CD14-positive monocyte (primary cell): ENCODE results near the gene XYLT1. TPM values are rescaled to one million over a fixed set of nuclear protein-coding genes. Genes with fewer than 3 reads are reported as not detected.
A peak's percentile ranks its signal among the peaks of the same experiment; 100 is the strongest.

Experiments
- DNase-seq, 3 donors: peaks; one replicate each; pipeline ENCODE4 v3.0.0-alpha.2; 2011 to 2022
- H2AFZ ChIP-seq: 2 replicates; pipeline ENCODE4 v1.6.0; 2012; ENCODE audit warnings: mild to moderate bottlenecking, low read depth, low read length, inconsistent platforms; ENCODE audit not compliant: insufficient read depth, poor library complexity, severe bottlenecking
- H3K27ac ChIP-seq, 2 donors: 1 replicate in 1 of 2; 2 replicates in 1 of 2; pipeline ENCODE4 v1.5.1; 2012 to 2013; ENCODE audit warnings: low read length in 2 of 2, control low read depth in 1 of 2, inconsistent platforms in 1 of 2, low read depth in 1 of 2, mild to moderate bottlenecking in 1 of 2
- H3K27me3 ChIP-seq, 2 donors: one replicate each; pipeline versions ENCODE4 v1.6.0 to v1.6.1; 2011 to 2013; ENCODE audit warnings: low read length in 2 of 2; ENCODE audit not compliant: control insufficient read depth in 2 of 2, insufficient read depth in 2 of 2
- H3K36me3 ChIP-seq, 2 donors: replicated peaks in 1 of 2; 1 replicate in 1 of 2; 2 replicates in 1 of 2; pipeline versions ENCODE4 v1.5.1 to v1.6.1; 2012 to 2013; ENCODE audit warnings: low read length in 2 of 2, control low read depth in 1 of 2, inconsistent platforms in 1 of 2, mild to moderate bottlenecking in 1 of 2; ENCODE audit not compliant: insufficient read depth in 2 of 2, control insufficient read depth in 1 of 2
- H3K4me1 ChIP-seq, 2 donors: 1 replicate in 1 of 2; 2 replicates in 1 of 2; pipeline versions ENCODE4 v1.5.1 to v1.6.1; 2012 to 2013; ENCODE audit warnings: low read length in 2 of 2, control low read depth in 1 of 2, inconsistent platforms in 1 of 2, mild to moderate bottlenecking in 1 of 2, moderate library complexity in 1 of 2; ENCODE audit not compliant: insufficient read depth in 2 of 2, control insufficient read depth in 1 of 2
- H3K4me2 ChIP-seq: replicated peaks from 2 replicates; pipeline ENCODE3; 2012; ENCODE audit warnings: low read length, moderate library complexity, mild to moderate bottlenecking; ENCODE audit not compliant: poor library complexity, severe bottlenecking; ENCODE audit errors: extremely low read depth
- H3K4me3 ChIP-seq, 3 experiments: fragments of 200-600 bp in 1 of 3; sonication (generic) in 1 of 3; replicated peaks in 1 of 3; 1 replicate in 2 of 3; 2 replicates in 1 of 3; pipeline ENCODE4 v1.5.1; 2011 to 2013; ENCODE audit warnings: low read length in 3 of 3, mild to moderate bottlenecking in 3 of 3, control low read depth in 2 of 3, low read depth in 2 of 3, inconsistent platforms in 1 of 3, moderate library complexity in 1 of 3
- H3K79me2 ChIP-seq: 2 replicates; pipeline ENCODE4 v1.6.0; 2012; ENCODE audit warnings: mild to moderate bottlenecking, control low read depth, inconsistent platforms, low read length, moderate library complexity; ENCODE audit not compliant: insufficient read depth
- H3K9ac ChIP-seq: 2 replicates; pipeline ENCODE4 v1.6.0; 2017; ENCODE audit warnings: low read length, mild to moderate bottlenecking; ENCODE audit not compliant: insufficient read depth, poor library complexity, severe bottlenecking
- H3K9me3 ChIP-seq, 2 donors: replicated peaks in 1 of 2; 1 replicate in 1 of 2; 2 replicates in 1 of 2; pipeline versions ENCODE4 v1.5.1 to v1.6.1; 2012 to 2013; ENCODE audit warnings: low read length in 2 of 2, control low read depth in 1 of 2; ENCODE audit not compliant: control insufficient read depth in 1 of 2, insufficient read depth in 1 of 2
- H4K20me1 ChIP-seq: 2 replicates; pipeline ENCODE4 v1.6.0; 2012; ENCODE audit warnings: mild to moderate bottlenecking, low read length, control low read depth, moderate library complexity; ENCODE audit not compliant: insufficient read depth
- H3K27ac Mint-ChIP-seq, 7 donors: one replicate each; pipeline ENCODE4 v1.8.0; 2020; ENCODE audit warnings: mild to moderate bottlenecking in 7 of 7, mixed read lengths in 7 of 7, moderate library complexity in 6 of 7, inconsistent platforms in 2 of 7
- H3K27me3 Mint-ChIP-seq, 3 donors: one replicate each; pipeline ENCODE4 v1.8.0; 2021 to 2022; ENCODE audit warnings: low read depth in 3 of 3, mild to moderate bottlenecking in 3 of 3, mixed read lengths in 3 of 3, moderate library complexity in 3 of 3, inconsistent platforms in 1 of 3
- H3K36me3 Mint-ChIP-seq, 2 donors: one replicate each; pipeline ENCODE4 v1.8.0; 2020; ENCODE audit warnings: mixed read lengths in 2 of 2, inconsistent platforms in 1 of 2, mild to moderate bottlenecking in 1 of 2
- H3K4me1 Mint-ChIP-seq: one replicate; pipeline ENCODE4 v1.8.0; 2020; ENCODE audit warnings: mild to moderate bottlenecking, mixed read lengths
- H3K4me3 Mint-ChIP-seq, 2 donors: one replicate each; pipeline ENCODE4 v1.8.0; 2020; ENCODE audit warnings: mild to moderate bottlenecking in 2 of 2, mixed read lengths in 2 of 2, moderate library complexity in 1 of 2
- H3K9me3 Mint-ChIP-seq, 7 donors: one replicate each; pipeline ENCODE4 v1.8.0; 2020 to 2022; ENCODE audit warnings: mixed read lengths in 7 of 7, mild to moderate bottlenecking in 6 of 7, moderate library complexity in 6 of 7, inconsistent platforms in 2 of 7
- WGBS: methylation state at CpG from one replicate; pipeline ENCODE4 v1.1.5; 2013; ENCODE audit warnings: missing lambda C conversion rate; ENCODE audit not compliant: insufficient coverage; 5-methylcytosine and 5-hydroxymethylcytosine counted together
- intact Hi-C, 2 donors: fragments of 100-400 bp; cut with micrococcal nuclease; formaldehyde crosslinking; loops; one replicate each; pipeline versions ENCODE4 v1.15.0 to v1.15.1; 2023
- polyA plus RNA-seq, 3 donors: library from polyadenylated mRNA; depleted of rRNA in 1 of 3; unstranded in 2 of 3; stranded (reverse) in 1 of 3; fragments of 300-500 nt in 2 of 3; fragments of >200 nt in 1 of 3; fragmentation: Illumina TruSeq in 2 of 3; gene quantifications; 1 replicate in 2 of 3; 2 replicates in 1 of 3; pipeline ENCODE4 v1.2.3, GENCODE V29; 2012 to 2021
- TF ChIP-seq, protein P1 (sequence below): fragments of 200-600 bp; IDR thresholded peaks from one replicate; pipeline ENCODE4 v1.8.0; 2022; ENCODE audit warnings: antibody characterized with exemption, mild to moderate bottlenecking

The XYLT1 gene
- polyA plus RNA-seq, 3 donors: 0.51 to 9.4 (median 1.6) TPM

DNA sequence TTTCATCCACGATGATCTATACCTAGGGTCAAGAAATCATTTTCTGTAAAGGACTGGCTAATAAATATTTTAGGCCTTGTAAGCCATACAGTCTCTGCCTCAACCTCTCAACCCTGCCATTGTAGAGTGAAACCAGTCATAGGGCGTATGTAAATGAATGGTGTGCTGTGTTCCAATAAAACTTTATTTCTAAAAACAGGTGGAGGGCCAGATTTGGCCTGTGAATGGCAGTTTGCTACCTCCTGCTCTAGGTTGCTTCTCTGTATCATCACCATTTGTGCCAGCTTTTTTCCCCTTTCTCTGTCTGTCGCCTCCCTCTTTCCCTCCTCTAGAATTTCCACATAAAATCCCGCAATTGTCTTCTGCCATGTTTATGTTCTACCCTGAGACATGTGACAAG lies 181.7 kb downstream of the XYLT1 start:
- Mint-ChIP-seq H3K4me1 (peaks cover 9% of the 10 kb centered on the region), H3K9me3 (peaks cover 0 to 5% (median 0%) of the 10 kb centered on the region in 7 donors), H3K27me3 (peaks cover 0 to 2% (median 1%) of the 10 kb centered on the region in 3 donors), H3K27ac (no peak overlapping the region), H3K36me3 (peaks cover 7 to 13% of the 10 kb centered on the region in 2 donors), H3K4me3 (no peak overlapping the region)
- Histone ChIP-seq H3K27ac (no peak overlapping the region), H3K4me1 (peaks cover under 1 to 1% of the 10 kb centered on the region in 2 donors), H3K27me3 (no peaks in the 10 kb centered on the region), H2AFZ (no peak overlapping the region), H3K4me3 (no peak overlapping the region), H3K9ac (no peak overlapping the region), H3K36me3 (no peaks in the 10 kb centered on the region), H3K79me2 (peaks cover 31% of the 10 kb centered on the region), H3K4me2 (no peak overlapping the region), H4K20me1 (peaks cover 35% of the 10 kb centered on the region), H3K9me3 (peaks cover 0 to 3% of the 10 kb centered on the region in 2 donors)
- TF ChIP-seq, protein P1, sequence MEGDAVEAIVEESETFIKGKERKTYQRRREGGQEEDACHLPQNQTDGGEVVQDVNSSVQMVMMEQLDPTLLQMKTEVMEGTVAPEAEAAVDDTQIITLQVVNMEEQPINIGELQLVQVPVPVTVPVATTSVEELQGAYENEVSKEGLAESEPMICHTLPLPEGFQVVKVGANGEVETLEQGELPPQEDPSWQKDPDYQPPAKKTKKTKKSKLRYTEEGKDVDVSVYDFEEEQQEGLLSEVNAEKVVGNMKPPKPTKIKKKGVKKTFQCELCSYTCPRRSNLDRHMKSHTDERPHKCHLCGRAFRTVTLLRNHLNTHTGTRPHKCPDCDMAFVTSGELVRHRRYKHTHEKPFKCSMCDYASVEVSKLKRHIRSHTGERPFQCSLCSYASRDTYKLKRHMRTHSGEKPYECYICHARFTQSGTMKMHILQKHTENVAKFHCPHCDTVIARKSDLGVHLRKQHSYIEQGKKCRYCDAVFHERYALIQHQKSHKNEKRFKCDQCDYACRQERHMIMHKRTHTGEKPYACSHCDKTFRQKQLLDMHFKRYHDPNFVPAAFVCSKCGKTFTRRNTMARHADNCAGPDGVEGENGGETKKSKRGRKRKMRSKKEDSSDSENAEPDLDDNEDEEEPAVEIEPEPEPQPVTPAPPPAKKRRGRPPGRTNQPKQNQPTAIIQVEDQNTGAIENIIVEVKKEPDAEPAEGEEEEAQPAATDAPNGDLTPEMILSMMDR: no peak
- WGBS: 100% methylated on average over 1 of the region's 4 CpGs
- no peak for DNase-seq
- intact Hi-C loops: no loop called here

DNA sequence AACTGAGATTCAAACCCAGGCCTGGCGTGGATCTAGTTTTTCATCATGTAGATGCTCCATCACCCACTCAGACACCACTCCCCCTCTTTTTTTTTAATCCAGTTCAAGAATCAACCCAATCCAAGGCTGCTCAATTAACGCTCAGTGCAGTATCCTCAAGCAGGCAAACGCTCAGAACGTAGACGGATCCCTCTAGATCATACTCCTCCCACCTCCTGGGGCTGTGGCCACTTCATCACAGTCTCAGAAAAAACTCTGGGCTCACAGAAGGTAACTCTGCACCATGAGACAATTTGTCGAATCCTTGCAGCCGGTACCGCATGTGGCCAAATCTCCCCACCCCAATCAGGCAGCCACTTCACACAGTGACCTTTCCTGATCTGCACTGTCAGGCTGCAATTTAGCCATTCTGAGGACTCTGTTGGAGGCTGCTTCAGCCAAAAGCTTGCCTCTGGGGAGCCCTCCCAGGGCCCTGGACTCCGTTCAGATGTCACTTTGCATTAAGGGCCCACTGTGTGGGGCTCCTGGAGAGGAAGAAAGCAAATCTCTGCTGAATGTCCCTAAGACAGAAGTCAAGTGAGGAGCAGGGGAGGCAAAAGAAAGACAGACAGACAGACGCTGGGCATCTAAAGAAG lies 183.5 kb downstream of the XYLT1 start:
- TF ChIP-seq, protein P1: no peak
- peaks cover 28% of the 10 kb centered on the region for H3K79me2 ChIP-seq
- peaks cover 0 to 7% of the 10 kb centered on the region in 2 donors for H3K4me1 ChIP-seq
- Mint-ChIP-seq H3K36me3 (peaks cover 4 to 15% of the 10 kb centered on the region in 2 donors), H3K4me3 (no peak overlapping the region), H3K9me3 (peaks cover 0 to 5% (median 0%) of the 10 kb centered on the region in 7 donors), H3K27me3 (peaks cover 0 to 2% (median 0%) of the 10 kb centered on the region in 3 donors), H3K27ac (peak overlapping the region in 1 of 7 donors; percentile 14), H3K4me1 (peaks cover 11% of the 10 kb centered on the region)
- no peaks in the 10 kb centered on the region for H3K27me3 ChIP-seq
- 96% methylated on average over 9 of the region's 10 CpGs for WGBS
- no peak overlapping the region for H3K9ac ChIP-seq
- intact Hi-C loops: no loop called here
- H3K4me2 ChIP-seq: no peak overlapping the region
- H3K27ac ChIP-seq: no peak overlapping the region
- H2AFZ ChIP-seq: no peak overlapping the region
- H3K36me3 ChIP-seq: no peaks in the 10 kb centered on the region
- DNase-seq: no peak
- peaks cover 0 to 3% of the 10 kb centered on the region in 2 donors for H3K9me3 ChIP-seq
- H4K20me1 ChIP-seq: peaks cover 42% of the 10 kb centered on the region
- no peak overlapping the region for H3K4me3 ChIP-seq
